OCI-LY1 (cell line): ENCODE measurements around the gene SLC2A13.

Experiments
- CTCF ChIP-seq: fragments of 200-600 bp; sonication (generic), shearing (Covaris generic); IDR thresholded peaks from 2 replicates; pipeline ENCODE4 v1.5.1; 2017; ENCODE audit warnings: mild to moderate bottlenecking, antibody characterized with exemption, low read length, moderate library complexity, mixed read lengths
- EZH2 ChIP-seq: fragments of 200-600 bp; sonication (generic), shearing (Covaris generic); IDR thresholded peaks from 2 replicates; pipeline ENCODE4 v1.8.0; 2017; ENCODE audit warnings: borderline replicate concordance, mixed run types, mild to moderate bottlenecking, antibody characterized with exemption, low read length, moderate library complexity, mixed read lengths

GRCh38 chr12:39780913-39781446 lies 324.9 kb downstream of the SLC2A13 start:
- TF ChIP-seq CTCF (no peak), EZH2 (no peak)
